ENCODE measurements around the gene CTTNBP2.

Gene CTTNBP2

DNA sequence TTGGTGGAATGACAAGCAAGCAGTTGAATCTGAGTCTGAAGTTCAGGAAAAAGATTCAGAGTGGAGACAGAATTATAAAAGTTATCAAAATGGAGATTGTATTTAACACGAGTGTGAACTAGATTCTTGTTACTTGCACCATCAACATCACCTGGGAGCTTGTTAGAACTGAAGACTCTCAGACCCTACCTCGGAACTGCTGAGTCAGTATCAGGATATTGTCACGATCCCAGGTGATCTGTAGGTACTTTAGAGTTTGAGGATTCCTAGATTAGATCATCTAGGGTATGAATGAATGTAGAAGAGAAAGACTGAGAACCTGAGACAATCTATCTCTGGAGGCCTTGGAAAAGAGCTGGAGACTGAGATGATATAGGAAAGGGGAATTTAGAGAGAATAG is 194.1 kb downstream of the CTTNBP2 start:
- no peak for DNase-seq

DNA sequence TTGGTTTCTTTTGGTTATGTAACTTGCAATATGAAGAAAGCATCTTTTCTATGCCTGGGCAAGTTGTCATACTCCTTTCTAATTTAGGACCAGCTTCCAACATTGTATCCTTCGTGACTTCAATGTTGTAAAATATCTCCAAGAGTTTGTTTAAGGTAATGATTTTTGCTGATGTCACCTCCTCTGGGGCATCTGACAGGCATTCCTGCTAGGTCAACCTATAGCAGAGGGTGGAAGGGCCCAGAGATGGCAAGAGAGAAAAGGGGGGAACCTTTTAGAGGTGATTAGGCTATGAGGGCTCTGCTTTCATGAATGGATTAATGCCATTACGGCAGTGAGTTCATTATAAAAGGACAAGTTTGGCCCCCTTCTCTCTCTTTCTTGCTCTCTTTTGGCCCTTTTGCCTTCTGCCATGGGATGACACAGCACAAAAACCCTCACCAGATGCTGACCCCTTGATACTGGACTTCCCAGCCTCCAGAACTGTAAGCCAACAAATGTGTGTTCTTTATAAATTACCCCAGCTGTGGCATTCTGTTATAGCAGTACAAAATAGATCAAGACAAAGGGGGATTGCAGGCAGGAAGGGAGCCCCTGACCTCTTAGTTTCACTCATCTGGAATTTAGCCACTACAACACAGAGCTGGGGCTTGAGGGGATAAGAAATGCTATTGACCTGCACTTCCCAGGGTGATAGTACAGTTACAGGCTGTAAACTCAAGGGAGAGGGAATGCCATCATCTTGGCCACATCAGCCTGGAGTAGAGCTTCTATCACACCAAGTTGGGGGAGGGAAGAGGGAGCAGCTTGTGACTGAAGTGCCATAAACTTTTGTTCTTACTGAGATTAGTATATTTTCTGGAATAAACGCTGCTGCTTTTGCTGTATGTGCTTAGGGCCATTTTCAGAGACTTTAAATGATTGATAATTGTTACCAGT is 197.5 kb downstream of the CTTNBP2 start:
- no peak for DNase-seq

DNA sequence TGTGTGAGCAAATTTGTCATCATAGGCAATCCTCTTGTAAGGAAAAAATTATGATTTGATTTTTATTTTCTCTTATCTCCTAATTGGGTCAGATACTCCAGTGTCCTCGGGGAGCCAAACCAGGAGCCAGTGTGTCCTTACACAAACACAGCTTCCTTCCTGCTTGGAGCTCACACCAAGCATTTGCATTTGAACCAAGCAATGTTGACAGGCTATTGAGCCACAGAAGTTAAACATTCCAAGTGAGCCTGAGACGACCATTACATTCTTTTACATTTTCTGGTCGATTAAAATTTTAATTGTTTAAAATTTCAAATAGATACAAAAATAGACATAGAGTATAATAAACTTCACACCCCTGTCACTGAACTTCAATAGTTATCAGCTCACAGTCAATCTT is 198.6 kb downstream of the CTTNBP2 start:
- DNase-seq, result no peak

DNA sequence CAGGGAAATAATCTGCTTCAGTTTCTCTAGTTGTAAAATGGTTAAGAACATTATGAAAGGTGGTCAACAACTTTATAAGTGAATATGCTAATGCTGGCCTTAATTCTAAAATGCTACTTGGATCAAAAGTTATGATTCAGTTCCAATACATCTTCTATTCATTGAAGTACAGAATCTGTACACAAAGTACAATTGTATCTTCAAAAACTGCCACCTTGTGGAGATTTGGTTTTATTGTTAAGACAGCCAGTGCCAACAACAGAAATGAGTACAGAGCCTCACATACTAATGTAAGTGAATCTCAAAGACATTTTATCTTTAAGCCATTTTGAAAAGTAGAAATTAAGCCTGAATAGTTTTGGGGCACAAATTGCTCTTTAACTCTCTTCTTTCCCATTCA is 199.4 kb downstream of the CTTNBP2 start:
- peak; percentile 1 for DNase-seq

DNA sequence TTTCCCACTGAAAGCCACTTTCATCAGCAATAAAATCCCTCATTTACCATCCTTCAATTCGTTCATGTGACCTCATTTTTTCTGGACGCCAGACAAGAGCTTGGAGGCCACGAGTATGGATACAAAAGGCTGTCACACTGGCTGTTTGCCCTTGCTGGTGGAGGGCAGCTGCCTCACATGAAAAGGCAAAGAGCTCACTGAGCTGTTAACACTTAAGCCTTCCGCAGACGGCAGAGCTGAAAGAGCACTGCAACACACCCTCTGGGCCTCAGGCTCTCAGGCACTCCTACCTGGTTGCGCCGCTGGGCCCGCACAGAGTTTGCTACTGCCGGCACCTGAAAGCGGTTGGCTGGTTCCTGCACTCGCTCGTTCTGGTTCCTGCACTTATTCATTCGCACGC is 199.9 kb downstream of the CTTNBP2 start:
- DNase-seq, result no peak

DNA sequence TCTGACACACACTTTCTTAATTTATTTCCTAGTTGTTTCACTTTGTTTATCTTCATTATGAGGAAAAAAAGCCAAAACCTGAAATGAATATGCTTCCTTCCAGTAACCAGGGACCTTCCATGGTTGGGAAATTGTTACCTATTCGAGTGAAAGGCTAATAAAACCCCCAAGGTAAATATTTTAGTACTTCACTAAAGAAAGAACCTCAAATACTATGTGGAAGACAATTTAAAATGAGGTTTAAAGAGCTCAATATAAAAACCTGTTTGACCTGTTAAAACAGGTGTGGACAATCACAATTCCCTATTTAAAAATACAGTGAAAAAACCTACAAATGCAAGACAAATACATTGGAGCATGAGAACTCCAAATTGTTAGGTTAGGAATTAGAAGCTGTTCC is 200.8 kb downstream of the CTTNBP2 start:
- DNase-seq, result no peak

DNA sequence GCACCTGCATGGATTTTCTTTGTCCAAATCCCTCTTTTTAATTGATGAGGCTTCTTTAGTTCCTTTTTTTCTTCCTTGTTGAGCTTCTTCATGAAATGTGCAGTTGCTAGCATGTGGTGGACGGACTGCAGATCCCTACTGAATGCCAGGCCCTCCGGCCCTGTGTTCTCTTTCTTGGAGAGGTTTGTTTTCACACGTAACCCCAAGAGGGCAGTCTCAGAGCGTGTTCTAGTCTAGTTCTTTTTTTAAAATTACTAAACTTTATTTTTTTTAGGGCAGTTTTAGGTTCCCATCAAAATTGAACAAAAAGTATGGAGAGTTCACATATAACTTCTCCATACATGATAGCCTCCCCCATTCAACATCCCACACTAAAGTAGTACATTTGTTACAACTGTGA is 203.4 kb downstream of the CTTNBP2 start:
- DNase-seq, result no peak

DNA sequence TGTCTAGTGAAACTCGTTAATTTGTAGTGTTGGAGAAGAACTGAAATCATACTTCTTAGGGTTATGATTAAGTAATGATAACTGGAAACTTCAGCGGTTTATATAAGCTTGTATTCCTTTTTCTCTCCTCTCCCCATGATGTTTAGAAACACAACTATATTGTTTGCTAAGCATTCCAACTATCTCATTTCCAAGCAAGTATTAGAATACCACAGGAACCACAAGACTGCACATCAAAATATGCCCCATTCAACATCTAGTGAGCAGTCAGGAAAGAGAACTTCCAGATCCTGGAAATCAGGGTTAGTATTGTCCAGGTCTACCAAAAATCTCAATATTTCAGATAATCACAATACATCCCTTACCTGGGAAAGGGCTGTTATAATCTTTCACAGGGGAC is 205.8 kb downstream of the CTTNBP2 start:
- DNase-seq, result no peak

DNA sequence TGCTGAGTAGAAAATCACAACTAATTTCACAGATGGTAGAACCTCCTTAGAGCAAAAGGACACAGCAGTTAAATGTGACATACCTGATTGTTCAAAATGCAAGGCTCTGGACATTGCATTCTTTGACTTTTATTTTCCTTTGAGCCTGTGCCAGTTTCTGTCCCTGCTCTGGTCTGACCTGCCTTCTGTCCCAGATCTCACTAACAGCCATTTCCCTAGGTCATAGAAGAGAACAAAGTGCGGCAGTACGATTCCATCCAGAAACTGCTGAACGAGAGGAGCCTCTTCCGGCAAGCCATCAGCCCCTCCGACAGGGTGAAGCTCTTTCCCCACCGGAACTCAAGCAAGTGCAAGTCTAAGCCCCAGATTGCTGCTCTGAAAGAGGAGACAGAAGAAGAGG is 206.6 kb downstream of the CTTNBP2 start:
- no peak for DNase-seq

DNA sequence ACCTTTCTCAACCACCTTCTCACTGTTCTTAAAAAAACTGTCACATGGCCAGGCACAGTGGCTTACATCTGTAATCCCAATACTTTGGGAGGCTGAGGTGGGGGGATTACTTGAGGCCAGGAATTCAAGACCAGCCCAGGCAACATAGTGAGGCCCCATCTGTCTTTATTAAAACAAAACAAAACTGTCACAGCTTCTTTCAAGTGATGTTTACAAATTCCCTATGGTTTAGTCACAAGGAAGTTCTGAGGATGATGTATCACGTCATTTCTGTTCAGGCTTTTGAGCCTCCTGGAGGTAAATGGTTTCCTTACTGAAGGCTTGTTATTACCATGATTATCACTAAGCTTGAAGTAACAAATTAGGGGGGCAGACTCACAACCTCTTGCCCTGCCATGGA is 207.2 kb downstream of the CTTNBP2 start:
- no peak for DNase-seq

DNA sequence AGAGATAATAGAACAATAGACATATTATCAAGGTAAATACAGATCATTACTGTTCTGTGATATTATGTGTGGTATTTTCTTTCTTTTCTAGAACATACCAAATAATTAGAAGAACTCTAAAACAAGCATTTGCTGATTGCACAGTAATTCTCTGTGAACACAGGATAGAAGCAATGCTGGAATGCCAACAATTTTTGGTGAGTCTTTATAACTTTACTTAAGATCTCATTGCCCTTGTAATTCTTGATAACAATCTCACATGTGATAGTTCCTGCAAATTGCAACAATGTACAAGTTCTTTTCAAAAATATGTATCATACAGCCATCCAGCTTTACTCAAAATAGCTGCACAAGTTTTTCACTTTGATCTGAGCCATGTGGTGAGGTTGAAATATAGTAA is 207.9 kb downstream of the CTTNBP2 start:
- no peak for DNase-seq

DNA sequence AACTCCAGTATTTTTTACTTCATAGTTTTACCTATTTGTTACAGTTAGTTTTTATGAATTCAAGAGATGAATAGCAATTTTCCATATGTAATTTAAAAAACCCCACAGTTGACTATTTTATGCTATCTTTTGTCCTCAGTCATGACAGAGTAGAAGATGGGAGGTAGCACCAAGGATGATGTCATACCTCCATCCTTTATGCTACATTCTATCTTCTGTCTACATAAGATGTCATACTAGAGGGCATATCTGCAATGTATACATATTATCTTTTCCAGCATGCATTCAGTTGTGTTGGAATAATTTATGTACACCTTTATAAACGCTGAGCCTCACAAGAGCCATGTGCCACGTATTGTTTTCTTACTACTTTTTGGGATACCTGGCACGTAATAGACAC is 209.2 kb downstream of the CTTNBP2 start:
- no peak for DNase-seq

DNA sequence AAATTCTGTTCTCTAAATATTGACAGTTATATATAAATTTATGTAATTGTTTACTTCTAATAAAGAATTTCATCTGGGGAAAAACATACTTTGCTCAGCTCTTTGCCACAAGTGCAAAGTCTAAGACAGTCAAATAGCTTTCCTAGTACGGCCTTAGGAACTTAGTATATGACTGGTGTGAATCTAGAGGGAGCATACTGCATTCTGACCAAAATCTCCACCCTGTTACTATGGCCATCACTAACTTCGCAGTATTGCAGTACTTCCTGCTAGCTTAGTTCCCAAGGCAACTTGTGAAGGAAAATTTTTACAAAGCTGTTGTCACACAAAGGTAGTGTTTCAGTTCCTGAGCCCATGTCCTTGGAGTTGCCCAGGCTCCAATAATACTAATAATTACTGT is 211.9 kb downstream of the CTTNBP2 start:
- DNase-seq, result no peak
